ENCODE data around the gene SUPT4H1.

DNA sequence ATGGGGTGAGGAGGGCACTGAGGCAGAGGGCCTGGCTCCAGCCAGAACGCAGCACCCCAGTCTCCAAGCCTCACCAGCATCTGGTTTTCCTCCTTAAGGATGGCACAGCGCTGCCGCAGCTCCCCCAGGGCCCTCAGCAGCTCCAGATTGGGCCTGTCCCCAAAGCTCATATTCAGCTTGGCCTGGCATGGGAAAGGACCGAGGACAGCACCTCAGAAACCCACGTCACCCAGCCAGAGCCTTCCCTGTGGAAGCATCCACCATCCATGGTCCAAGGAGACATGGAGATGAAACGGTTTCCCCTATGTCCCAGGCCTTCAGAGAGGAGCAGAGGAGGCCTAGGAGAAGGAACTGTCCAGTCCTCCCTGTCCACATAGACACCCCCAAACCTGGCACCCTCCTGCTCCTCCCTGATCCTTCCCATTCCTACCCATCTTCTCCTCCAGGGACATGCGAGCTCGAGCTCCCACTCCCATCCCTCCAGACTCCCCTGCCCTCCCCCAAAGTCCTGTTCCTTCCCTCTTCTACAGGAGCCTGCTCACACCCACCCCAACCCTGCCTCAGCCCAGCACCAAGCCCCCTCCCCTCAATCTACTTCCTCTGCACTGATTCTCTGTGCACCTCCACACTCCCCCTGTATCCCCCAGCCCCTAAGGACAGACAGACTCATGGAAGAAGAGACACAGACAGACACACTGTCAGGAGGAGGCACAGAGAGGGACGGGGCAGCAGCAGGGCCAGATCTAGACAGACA, 25.2 kb downstream of the SUPT4H1 start:
- TF ChIP-seq, protein P1, sequence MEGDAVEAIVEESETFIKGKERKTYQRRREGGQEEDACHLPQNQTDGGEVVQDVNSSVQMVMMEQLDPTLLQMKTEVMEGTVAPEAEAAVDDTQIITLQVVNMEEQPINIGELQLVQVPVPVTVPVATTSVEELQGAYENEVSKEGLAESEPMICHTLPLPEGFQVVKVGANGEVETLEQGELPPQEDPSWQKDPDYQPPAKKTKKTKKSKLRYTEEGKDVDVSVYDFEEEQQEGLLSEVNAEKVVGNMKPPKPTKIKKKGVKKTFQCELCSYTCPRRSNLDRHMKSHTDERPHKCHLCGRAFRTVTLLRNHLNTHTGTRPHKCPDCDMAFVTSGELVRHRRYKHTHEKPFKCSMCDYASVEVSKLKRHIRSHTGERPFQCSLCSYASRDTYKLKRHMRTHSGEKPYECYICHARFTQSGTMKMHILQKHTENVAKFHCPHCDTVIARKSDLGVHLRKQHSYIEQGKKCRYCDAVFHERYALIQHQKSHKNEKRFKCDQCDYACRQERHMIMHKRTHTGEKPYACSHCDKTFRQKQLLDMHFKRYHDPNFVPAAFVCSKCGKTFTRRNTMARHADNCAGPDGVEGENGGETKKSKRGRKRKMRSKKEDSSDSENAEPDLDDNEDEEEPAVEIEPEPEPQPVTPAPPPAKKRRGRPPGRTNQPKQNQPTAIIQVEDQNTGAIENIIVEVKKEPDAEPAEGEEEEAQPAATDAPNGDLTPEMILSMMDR (conservative IDR thresholded peaks at IDR 0.05; ENCODE audit: low read depth, low read length): no peak
- no peak for TF ChIP-seq EZH2 (IDR thresholded peaks at IDR 0.05; ENCODE audit: low read length, unreplicated experiment)

All from PC-3 (cell line).